Thymus (tissue), 11 donors: Measurements from ENCODE around the gene HMGN3. TPM values are rescaled to one million over a fixed set of nuclear protein-coding genes. Genes with fewer than 3 reads are reported as not detected.
"Not testable (repeated sequence)": the region's sequence is repeated elsewhere in the genome, so short reads cannot be mapped to it uniquely, and the experiment has no call there.

Experiments used
- DNase-seq, 9 donors: peaks; one replicate each; pipeline ENCODE4 v3.0.0-alpha.2; 2013; ENCODE audit warnings: low spot score in 9 of 9, low read depth in 6 of 9, missing footprints in 1 of 9
- H3K27ac ChIP-seq, 2 donors: one replicate each; pipeline ENCODE4 v1.5.1; 2013; ENCODE audit warnings: control low read depth in 1 of 2, low read depth in 1 of 2, low read length in 1 of 2, mild to moderate bottlenecking in 1 of 2, moderate library complexity in 1 of 2
- H3K27me3 ChIP-seq, 2 donors: one replicate each; pipeline ENCODE4 v1.5.1; 2013; ENCODE audit warnings: low read length in 1 of 2; ENCODE audit not compliant: control insufficient read depth in 2 of 2, insufficient read depth in 1 of 2
- H3K36me3 ChIP-seq, 2 donors: one replicate each; pipeline ENCODE4 v1.5.1; 2013; ENCODE audit warnings: low read length in 1 of 2, mild to moderate bottlenecking in 1 of 2, moderate library complexity in 1 of 2; ENCODE audit not compliant: control insufficient read depth in 2 of 2, insufficient read depth in 2 of 2
- H3K4me1 ChIP-seq, 2 donors: one replicate each; pipeline ENCODE4 v1.5.1; 2013; ENCODE audit warnings: low read length in 2 of 2; ENCODE audit not compliant: control insufficient read depth in 2 of 2, insufficient read depth in 2 of 2
- H3K4me3 ChIP-seq, 2 donors: one replicate each; pipeline ENCODE4 v1.5.1; 2013; ENCODE audit warnings: low read length in 2 of 2, control low read depth in 1 of 2, mild to moderate bottlenecking in 1 of 2
- H3K9me3 ChIP-seq, 2 donors: one replicate each; pipeline ENCODE4 v1.5.1; 2013; ENCODE audit warnings: low read length in 1 of 2, mild to moderate bottlenecking in 1 of 2; ENCODE audit not compliant: control insufficient read depth in 2 of 2, insufficient read depth in 1 of 2
- WGBS: extraction: QIAGEN DNeasy Blood & Tissue Kit; methylation state at CpG from one replicate; pipeline ENCODE4 v1.1.7; 2013; 5-methylcytosine and 5-hydroxymethylcytosine counted together
- polyA plus RNA-seq: library from polyadenylated mRNA; stranded (reverse); fragments of 200-250 nt; gene quantifications from one replicate; pipeline ENCODE4 v1.2.3, GENCODE V29; 2013
- total RNA-seq: library from RNA; stranded (reverse); fragments of 120-200 nt; gene quantifications from one replicate; pipeline ENCODE4 v1.2.4, GENCODE V29; 2013
- donor health status: healthy.

HMGN3 gene
- total and polyA plus RNA-seq, 2 donors, result 197 to 203 TPM

DNA sequence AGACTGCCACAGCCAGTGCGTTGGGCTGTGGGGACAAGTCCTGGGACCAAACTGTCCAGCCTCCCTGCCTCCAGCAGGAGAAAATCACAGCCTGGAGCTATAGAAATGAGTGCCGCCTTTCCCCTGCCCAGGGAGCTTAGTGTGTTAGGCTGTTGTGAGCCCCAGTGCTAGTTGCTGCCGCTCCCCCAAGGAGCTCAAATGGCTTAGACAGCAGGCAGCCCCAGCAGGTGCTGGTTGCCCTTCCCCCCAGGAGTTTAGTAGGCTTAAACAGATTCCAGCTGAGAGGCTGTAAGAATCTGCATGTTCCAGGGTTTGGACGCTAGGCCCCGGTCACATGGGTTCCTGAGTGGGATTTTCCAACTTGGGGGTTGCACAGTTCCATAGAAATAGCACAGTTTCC is 27.2 kb upstream of the HMGN3 start:
- H3K27me3 ChIP-seq, result no peaks in the 10 kb centered on the region
- H3K9me3 ChIP-seq, result peaks cover 0 to 3% of the 10 kb centered on the region in 2 donors
- DNase-seq, result no peak
- H3K4me1 ChIP-seq, result no peaks in the 10 kb centered on the region
- no peak overlapping the region for H3K4me3 ChIP-seq
- H3K36me3 ChIP-seq, result no peaks in the 10 kb centered on the region
- no peak overlapping the region for H3K27ac ChIP-seq
- WGBS, result 84% methylated on average over 5 of the region's 5 CpGs

DNA sequence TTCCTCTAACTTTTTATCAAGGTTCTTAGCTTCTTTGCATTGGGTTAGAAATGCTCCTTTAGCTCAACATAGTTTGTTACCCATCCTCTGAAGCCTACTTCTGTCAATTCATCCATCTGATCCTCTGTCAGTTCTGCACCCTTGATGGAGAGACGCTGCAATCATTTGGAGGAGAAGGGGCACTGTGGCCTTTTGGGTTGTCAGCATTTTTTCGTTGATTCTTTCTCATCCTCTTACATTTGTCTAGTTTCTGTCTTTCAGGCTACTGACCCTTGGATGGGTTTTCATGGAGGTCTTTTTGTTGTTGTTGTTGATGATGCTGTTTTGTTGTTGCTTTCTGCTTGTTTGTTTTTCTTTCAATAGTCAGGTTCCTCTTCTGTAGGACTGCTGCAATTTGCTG is 26.3 kb upstream of the HMGN3 start:
- DNase-seq, result no peak
- Histone ChIP-seq H3K4me1 (no peaks in the 10 kb centered on the region), H3K27ac (no peak overlapping the region), H3K4me3 (no peak overlapping the region), H3K9me3 (peaks cover 0 to 3% of the 10 kb centered on the region in 2 donors), H3K27me3 (no peaks in the 10 kb centered on the region), H3K36me3 (no peaks in the 10 kb centered on the region)
- WGBS, result 96% methylated on average over 2 of the region's 2 CpGs

DNA sequence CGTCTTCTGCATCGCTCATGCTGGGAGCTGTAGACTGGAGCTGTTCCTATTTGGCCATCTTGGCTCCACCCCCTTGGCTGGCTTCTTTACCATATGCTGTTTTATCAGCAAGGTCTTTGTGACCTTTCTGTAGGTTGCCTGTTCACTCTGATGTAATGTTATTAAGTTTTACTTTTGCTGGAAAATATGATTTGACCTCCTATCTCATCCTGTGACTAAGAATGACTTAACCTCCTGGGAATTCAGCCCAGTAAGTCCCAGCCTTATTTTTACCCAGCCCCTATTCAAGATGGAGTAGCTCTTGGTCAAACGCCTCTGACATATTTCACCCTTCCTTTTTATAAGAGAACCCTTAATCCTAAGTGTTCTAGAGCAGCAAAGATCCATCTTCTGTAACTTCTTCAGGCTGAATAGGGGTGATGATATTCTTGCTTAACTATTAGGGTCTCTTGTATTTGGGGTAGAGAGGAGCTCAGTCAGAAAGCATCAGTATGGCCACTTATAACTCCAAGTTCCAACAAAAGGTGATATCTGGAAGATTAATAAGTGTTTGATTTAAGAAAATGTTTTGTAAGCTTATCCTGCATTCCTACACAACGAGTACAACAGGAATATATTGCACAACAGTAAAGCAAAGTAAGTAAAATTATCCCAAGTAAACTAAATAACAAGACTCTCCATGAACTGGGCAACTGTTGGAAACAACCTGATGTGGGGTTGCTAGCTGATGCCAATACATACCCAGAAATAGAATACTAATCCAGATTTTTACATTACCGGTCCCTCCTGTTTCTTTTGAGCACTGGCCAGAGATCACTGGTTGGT is 23.1 kb upstream of the HMGN3 start:
- WGBS, result 85% methylated on average over 5 of the region's 5 CpGs

GRCh38 chr6:79256770-79257169 is 22.3 kb upstream of the HMGN3 start:
- DNase-seq, H3K4me1 ChIP-seq: not testable (repeated sequence)
- 89% methylated on average over 10 of the region's 10 CpGs for WGBS

More for the DNA sequence above, 23.1 kb upstream of the HMGN3 start:
- H3K4me3 ChIP-seq, result no peak overlapping the region
- H3K36me3 ChIP-seq, result no peaks in the 10 kb centered on the region
- no peak for DNase-seq
- H3K27ac ChIP-seq, result no peak overlapping the region
- no peaks in the 10 kb centered on the region for H3K4me1 ChIP-seq
- H3K9me3 ChIP-seq, result peaks cover 0 to 3% of the 10 kb centered on the region in 2 donors
- H3K27me3 ChIP-seq, result no peaks in the 10 kb centered on the region

DNA sequence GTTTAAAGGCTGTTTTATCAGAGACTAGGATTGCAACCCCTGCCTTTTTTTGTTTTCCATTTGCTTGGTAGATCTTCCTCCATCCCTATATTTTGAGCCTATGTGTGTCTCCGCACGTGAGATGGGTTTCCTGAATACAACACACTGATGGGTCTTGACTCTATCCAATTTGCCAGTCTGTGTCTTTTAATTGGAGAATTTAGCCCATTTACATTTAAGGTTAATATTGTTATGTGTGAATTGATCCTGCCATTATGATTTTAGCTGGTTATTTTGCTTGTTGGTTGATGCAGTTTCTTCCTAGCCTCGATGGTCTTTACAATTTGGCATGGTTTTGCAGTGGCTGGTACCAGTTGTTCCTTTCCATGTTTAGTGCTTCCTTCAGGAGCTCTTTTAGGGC is 20.6 kb upstream of the HMGN3 start:
- H3K4me1 ChIP-seq, H3K27ac ChIP-seq, H3K4me3 ChIP-seq, H3K27me3 ChIP-seq, H3K9me3 ChIP-seq, H3K36me3 ChIP-seq, DNase-seq: not testable (repeated sequence)
- WGBS, result 96% methylated on average over 3 of the region's 3 CpGs

More at GRCh38 chr6:79256770-79257169, 22.3 kb upstream of the HMGN3 start:
- not testable (repeated sequence) for H3K27ac ChIP-seq, H3K9me3 ChIP-seq, H3K27me3 ChIP-seq, H3K36me3 ChIP-seq, H3K4me3 ChIP-seq

DNA sequence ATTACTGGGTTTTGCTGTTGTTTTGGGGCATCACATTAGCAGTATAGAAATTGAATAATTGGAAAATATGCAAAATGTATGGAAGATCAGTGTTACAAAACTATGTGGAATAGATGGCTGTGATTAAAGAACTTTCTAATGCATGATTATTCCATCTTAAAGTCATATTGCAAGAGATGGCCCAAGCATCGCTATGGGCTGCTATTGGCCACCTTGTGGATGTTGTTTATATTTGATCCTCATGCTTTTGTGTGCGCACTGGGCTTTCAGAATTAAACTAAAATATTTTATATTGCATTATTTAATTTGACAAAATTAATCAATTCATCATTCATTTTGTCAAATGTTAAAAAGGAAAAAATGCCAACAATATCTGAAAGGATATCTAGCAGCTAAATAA is 16.1 kb upstream of the HMGN3 start:
- no peak overlapping the region for H3K27ac ChIP-seq
- H3K36me3 ChIP-seq, result no peaks in the 10 kb centered on the region
- WGBS, result 89% methylated on average over 2 of the region's 2 CpGs
- no peaks in the 10 kb centered on the region for H3K9me3 ChIP-seq
- no peak overlapping the region for H3K4me3 ChIP-seq
- H3K4me1 ChIP-seq, result no peaks in the 10 kb centered on the region
- H3K27me3 ChIP-seq, result no peaks in the 10 kb centered on the region
- DNase-seq, result no peak

- Histone ChIP-seq H3K9me3 (no peaks in the 10 kb centered on the region), H3K27me3 (no peaks in the 10 kb centered on the region), H3K4me1 (no peaks in the 10 kb centered on the region), H3K36me3 (no peaks in the 10 kb centered on the region), H3K4me3 (no peak overlapping the region), H3K27ac (no peak overlapping the region)
- DNase-seq, result peak in 4 of 9 donors; percentile 10 to 46 (median 23)
- WGBS, result 76% methylated on average over 2 of the region's 2 CpGs
Measured at GRCh38 chr6:79250107-79250514, 15.6 kb upstream of the HMGN3 start.

DNA sequence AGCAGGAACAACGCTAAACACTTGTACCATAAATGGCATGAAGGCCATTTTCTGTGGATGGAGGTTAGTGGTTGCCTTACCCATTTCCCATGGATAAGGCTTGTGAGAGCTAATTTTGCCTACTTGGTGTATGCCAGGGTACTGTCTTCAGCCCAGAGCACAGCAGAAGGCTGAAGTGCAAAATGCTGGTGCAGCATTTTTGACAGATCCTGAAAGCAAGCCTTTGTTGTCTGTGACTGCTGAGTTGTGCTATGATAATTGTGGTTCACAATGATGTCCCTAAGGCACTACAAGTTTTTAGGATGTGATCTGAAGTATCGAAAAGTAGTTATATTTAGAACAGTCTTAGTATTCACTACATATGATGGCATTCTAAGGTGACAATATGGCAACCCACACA is 14.7 kb upstream of the HMGN3 start:
- H3K4me1 ChIP-seq, result no peaks in the 10 kb centered on the region
- no peaks in the 10 kb centered on the region for H3K36me3 ChIP-seq
- no peak overlapping the region for H3K27ac ChIP-seq
- no peaks in the 10 kb centered on the region for H3K9me3 ChIP-seq
- WGBS, result 98% methylated on average over 2 of the region's 2 CpGs
- no peaks in the 10 kb centered on the region for H3K27me3 ChIP-seq
- no peak overlapping the region for H3K4me3 ChIP-seq
- no peak for DNase-seq

- DNase-seq, result no peak
- H3K4me3 ChIP-seq, result no peak overlapping the region
Measured at GRCh38 chr6:79246891-79247290, 12.4 kb upstream of the HMGN3 start.

More at GRCh38 chr6:79246891-79247290, 12.4 kb upstream of the HMGN3 start:
- H3K27me3 ChIP-seq, result no peaks in the 10 kb centered on the region
- no peak overlapping the region for H3K27ac ChIP-seq
- no peaks in the 10 kb centered on the region for H3K4me1 ChIP-seq
- no peaks in the 10 kb centered on the region for H3K9me3 ChIP-seq
- H3K36me3 ChIP-seq, result no peaks in the 10 kb centered on the region
